Natural killer cell treated with Interleukin-12 subunit alpha and Interleukin-12 subunit beta and Interleukin-15 and Interleukin-18, amount 100 ng/mL, for 72 hours (primary cell): ENCODE data around the gene ANO4. TPM values are rescaled to one million over a fixed set of nuclear protein-coding genes. Genes with fewer than 3 reads are reported as not detected.

Experiments
- ATAC-seq, 2 donors: fragments of 150-1000 bp; cut with Tn5 transposase in 1 of 2; sonication (Bioruptor Pico), chemical (Tn5 transposase) in 1 of 2; 2 replicates each; pipeline ENCODE4 v1.10.0; 2021
- DNase-seq: peaks from one replicate; pipeline ENCODE4 v3.0.0; 2022; ENCODE audit warnings: low spot score
- H3K27ac Mint-ChIP-seq, 2 donors: 1 replicate in 1 of 2; 2 replicates in 1 of 2; pipeline ENCODE4 v1.8.0; 2022; ENCODE audit warnings: mixed read lengths in 2 of 2, mild to moderate bottlenecking in 1 of 2, moderate library complexity in 1 of 2
- H3K27me3 Mint-ChIP-seq, 2 donors: 1 replicate in 1 of 2; 2 replicates in 1 of 2; pipeline ENCODE4 v1.8.0; 2022; ENCODE audit warnings: mixed read lengths in 2 of 2
- H3K36me3 Mint-ChIP-seq: one replicate; pipeline ENCODE4 v1.8.0; 2022; ENCODE audit warnings: mixed read lengths
- H3K4me1 Mint-ChIP-seq, 2 donors: 1 replicate in 1 of 2; 2 replicates in 1 of 2; pipeline ENCODE4 v1.8.0; 2022; ENCODE audit warnings: low read depth in 2 of 2, mixed read lengths in 2 of 2, mild to moderate bottlenecking in 1 of 2
- H3K4me3 Mint-ChIP-seq: one replicate; pipeline ENCODE4 v1.8.0; 2022; ENCODE audit warnings: mixed read lengths
- H3K9me3 Mint-ChIP-seq: 2 replicates; pipeline ENCODE4 v1.8.0; 2022; ENCODE audit warnings: mixed read lengths
- total RNA-seq, 2 donors: library from RNA; stranded (reverse); gene quantifications; one replicate each; pipeline ENCODE4 v1.2.3, GENCODE V29; 2022

Gene ANO4
- total RNA-seq: not detected

GRCh38 chr12:100794441-100795173, at the start of gene ANO4:
ANO4 (plus strand) TSS chr12:100794776; CDS start chr12:100901786, 107,010 bp downstream.
- peaks cover 5 to 18% of the 10 kb centered on the region in 2 donors for H3K27me3 Mint-ChIP-seq
- no peaks in the 10 kb centered on the region for H3K36me3 Mint-ChIP-seq
- ATAC-seq: peak in 1 of 2 donors; percentile 40
- no peak within 1 kb of the TSS for H3K4me3 Mint-ChIP-seq
- no peak for DNase-seq
- no peaks in the 10 kb centered on the region for H3K4me1 Mint-ChIP-seq
- H3K27ac Mint-ChIP-seq: no peak within 1 kb of the TSS
- no peaks in the 10 kb centered on the region for H3K9me3 Mint-ChIP-seq

GRCh38 chr12:100745378-100746071, 49.1 kb upstream of the ANO4 start:
- ATAC-seq (no peak), DNase-seq (no peak)
- Mint-ChIP-seq H3K4me1 (no peaks in the 10 kb centered on the region), H3K4me3 (no peak overlapping the region), H3K9me3 (no peaks in the 10 kb centered on the region), H3K27ac (no peak overlapping the region), H3K36me3 (no peaks in the 10 kb centered on the region), H3K27me3 (no peaks in the 10 kb centered on the region)

DNA sequence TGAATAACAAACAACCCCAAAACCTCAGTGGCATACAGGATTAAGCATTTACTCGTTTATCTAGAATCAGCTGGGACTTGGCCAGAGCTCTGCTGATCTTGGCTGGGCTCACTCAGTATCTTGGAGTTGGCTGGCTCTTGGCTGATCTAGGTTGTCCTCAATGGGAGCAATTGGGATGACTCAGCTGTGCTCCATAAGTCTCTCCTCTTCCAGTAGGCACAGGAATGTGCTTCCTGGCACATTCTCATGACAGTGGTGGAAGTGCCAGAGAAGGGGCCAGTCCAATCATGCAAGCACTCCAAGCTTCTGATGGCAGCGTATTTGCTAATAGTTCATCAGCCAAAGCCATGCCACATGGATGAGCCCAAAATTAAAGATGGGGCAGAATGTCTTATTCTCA, 41.7 kb upstream of the ANO4 start:
- ATAC-seq: no peak
- Mint-ChIP-seq H3K27ac (no peak overlapping the region), H3K27me3 (peaks cover 0 to 8% of the 10 kb centered on the region in 2 donors), H3K36me3 (no peaks in the 10 kb centered on the region), H3K4me3 (no peak overlapping the region), H3K4me1 (no peaks in the 10 kb centered on the region), H3K9me3 (peaks cover 3% of the 10 kb centered on the region)
- no peak for DNase-seq

- Mint-ChIP-seq H3K4me1 (no peaks in the 10 kb centered on the region), H3K36me3 (no peaks in the 10 kb centered on the region), H3K9me3 (peaks cover 3% of the 10 kb centered on the region), H3K4me3 (no peak overlapping the region), H3K27ac (no peak overlapping the region), H3K27me3 (peaks cover 0 to 8% of the 10 kb centered on the region in 2 donors)
- ATAC-seq: no peak
- no peak for DNase-seq
Observed at GRCh38 chr12:100753837-100754236, 40.7 kb upstream of the ANO4 start.

DNA sequence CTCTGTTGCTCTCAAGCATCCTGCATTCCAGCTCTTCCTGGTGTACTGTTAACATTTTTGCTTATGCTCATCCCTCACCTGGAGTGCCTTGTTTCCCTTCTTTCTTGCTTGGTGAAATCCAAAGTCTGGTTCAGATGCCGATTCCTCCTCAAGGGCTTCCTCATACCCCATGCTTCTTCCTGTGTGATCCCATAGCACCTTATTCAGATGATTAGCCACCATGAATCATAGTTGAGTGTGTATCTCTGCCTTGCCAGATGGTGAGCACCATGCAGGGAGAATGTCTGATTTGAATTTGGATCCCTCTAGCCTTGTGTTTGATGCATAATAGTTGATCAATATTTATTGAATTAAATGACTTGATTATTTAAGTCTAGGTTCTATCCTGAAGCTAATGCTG, 39.4 kb upstream of the ANO4 start:
- ATAC-seq (no peak), DNase-seq (no peak)
- Mint-ChIP-seq H3K27me3 (peaks cover 0 to 8% of the 10 kb centered on the region in 2 donors), H3K27ac (no peak overlapping the region), H3K9me3 (peaks cover 3% of the 10 kb centered on the region), H3K4me1 (no peaks in the 10 kb centered on the region), H3K36me3 (no peaks in the 10 kb centered on the region), H3K4me3 (no peak overlapping the region)

- peaks cover 0 to 8% of the 10 kb centered on the region in 2 donors for H3K27me3 Mint-ChIP-seq
- H3K4me1 Mint-ChIP-seq: no peaks in the 10 kb centered on the region
- H3K27ac Mint-ChIP-seq: no peak overlapping the region
- ATAC-seq: no peak
- no peak for DNase-seq
- no peak overlapping the region for H3K4me3 Mint-ChIP-seq
- peaks cover 3% of the 10 kb centered on the region for H3K9me3 Mint-ChIP-seq
- no peaks in the 10 kb centered on the region for H3K36me3 Mint-ChIP-seq
Observed at GRCh38 chr12:100758083-100758482, 36.5 kb upstream of the ANO4 start.

DNA sequence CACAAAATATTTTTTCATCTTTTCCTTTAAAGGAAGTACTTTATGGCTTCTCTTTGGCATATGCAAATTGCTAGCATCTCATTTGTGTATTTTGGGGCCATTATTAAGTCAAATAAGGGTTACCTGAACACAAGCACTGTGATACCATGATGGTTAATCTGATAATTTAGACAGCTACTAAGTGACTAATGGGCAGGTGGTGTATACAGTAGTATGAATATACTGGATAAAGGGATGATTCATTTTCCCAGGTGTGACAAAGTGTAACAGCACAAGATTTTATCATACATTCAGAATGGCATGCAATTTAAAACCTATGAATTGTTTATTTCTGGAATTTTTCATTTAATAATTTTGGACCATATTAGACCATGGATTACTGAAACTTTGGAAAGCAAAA, 27.2 kb upstream of the ANO4 start:
- Mint-ChIP-seq H3K4me3 (no peak overlapping the region), H3K4me1 (no peaks in the 10 kb centered on the region), H3K27ac (no peak overlapping the region), H3K27me3 (peaks cover 0 to 3% of the 10 kb centered on the region in 2 donors), H3K9me3 (no peaks in the 10 kb centered on the region), H3K36me3 (no peaks in the 10 kb centered on the region)
- ATAC-seq (no peak), DNase-seq (no peak)

DNA sequence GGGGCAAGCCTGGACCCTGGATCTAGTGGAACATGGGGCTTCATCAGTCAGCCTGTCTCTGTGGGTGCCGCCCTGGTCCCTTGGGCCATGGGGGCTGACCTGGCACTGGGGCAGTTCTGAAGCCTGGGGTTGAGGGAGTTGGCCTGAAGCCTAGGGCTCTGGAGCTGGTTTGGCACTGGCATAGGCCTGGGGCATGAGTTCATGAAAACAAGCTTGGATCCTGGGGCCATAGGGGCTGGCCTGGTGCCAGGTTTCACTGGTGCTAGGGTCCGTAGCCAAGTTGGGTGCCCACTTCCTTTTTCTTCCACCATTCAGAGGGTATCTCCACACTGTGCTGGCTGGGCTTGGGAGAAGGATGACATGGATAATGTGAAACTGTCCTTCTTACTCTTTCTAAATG, 26.6 kb upstream of the ANO4 start:
- Mint-ChIP-seq H3K27me3 (peaks cover 0 to 3% of the 10 kb centered on the region in 2 donors), H3K4me1 (no peaks in the 10 kb centered on the region), H3K4me3 (no peak overlapping the region), H3K36me3 (no peaks in the 10 kb centered on the region), H3K27ac (no peak overlapping the region), H3K9me3 (no peaks in the 10 kb centered on the region)
- DNase-seq: no peak
- peak in 1 of 2 donors; percentile 36 for ATAC-seq

GRCh38 chr12:100778967-100779590, 15.5 kb upstream of the ANO4 start:
- H3K9me3 Mint-ChIP-seq: peaks cover 3% of the 10 kb centered on the region
- no peaks in the 10 kb centered on the region for H3K27me3 Mint-ChIP-seq
- no peak overlapping the region for H3K27ac Mint-ChIP-seq
- H3K4me1 Mint-ChIP-seq: no peaks in the 10 kb centered on the region
- DNase-seq: no peak
- no peak for ATAC-seq
- H3K36me3 Mint-ChIP-seq: no peaks in the 10 kb centered on the region
- no peak overlapping the region for H3K4me3 Mint-ChIP-seq

DNA sequence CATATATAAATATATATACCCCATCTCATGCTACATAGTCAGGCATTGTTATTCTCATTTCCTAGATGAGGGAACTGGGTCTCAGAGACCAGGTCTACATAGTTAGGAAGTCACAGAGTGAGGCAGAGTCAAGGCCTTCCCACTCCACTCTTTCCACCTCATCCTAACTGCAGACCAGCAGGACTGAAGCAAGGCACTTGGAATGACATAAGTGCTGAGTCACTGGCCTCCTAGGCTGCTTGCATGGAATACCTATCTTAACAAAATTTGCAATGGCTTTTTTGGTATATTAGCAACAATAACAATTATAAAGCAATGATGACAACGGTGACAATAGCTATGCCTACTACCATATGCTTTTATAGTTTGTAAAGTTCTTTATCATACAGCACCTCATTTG, 5.4 kb upstream of the ANO4 start:
- ATAC-seq (no peak), DNase-seq (no peak)
- H3K4me3 Mint-ChIP-seq: no peak overlapping the region
- H3K27me3 Mint-ChIP-seq: no peaks in the 10 kb centered on the region
- no peaks in the 10 kb centered on the region for H3K4me1 Mint-ChIP-seq
- peaks cover 11% of the 10 kb centered on the region for H3K9me3 Mint-ChIP-seq
- H3K27ac Mint-ChIP-seq: no peak overlapping the region
- H3K36me3 Mint-ChIP-seq: no peaks in the 10 kb centered on the region

- H3K36me3 Mint-ChIP-seq: no peaks in the 10 kb centered on the region
Observed at GRCh38 chr12:100789975-100790374, 4.6 kb upstream of the ANO4 start.

DNA sequence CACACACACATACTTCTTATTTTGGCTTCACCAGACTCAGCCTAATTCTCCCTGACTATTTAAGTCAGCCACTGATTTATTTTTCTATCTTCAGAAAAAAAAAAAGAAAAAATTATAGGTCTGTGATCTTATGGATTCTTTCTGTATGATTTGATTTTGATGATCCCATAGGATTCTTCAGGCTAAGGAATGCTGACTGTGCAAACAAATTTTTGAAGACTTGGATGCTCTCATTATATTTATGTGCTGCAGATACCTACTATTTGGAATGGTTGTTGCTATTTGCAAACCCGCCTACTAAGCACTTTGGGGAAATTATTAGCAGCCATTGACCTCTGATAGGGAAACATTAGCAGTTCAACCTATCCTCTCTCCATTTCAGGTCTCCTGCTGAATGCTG, 4.0 kb upstream of the ANO4 start:
- ATAC-seq: no peak
- Mint-ChIP-seq H3K27ac (no peak overlapping the region), H3K36me3 (no peaks in the 10 kb centered on the region), H3K9me3 (peaks cover 11% of the 10 kb centered on the region), H3K4me1 (no peaks in the 10 kb centered on the region), H3K27me3 (peaks cover 5 to 10% of the 10 kb centered on the region in 2 donors), H3K4me3 (no peak overlapping the region)
- no peak for DNase-seq

More at GRCh38 chr12:100789975-100790374, 4.6 kb upstream of the ANO4 start:
- Mint-ChIP-seq H3K4me1 (no peaks in the 10 kb centered on the region), H3K27me3 (peaks cover 2 to 5% of the 10 kb centered on the region in 2 donors), H3K4me3 (no peak overlapping the region), H3K9me3 (peaks cover 11% of the 10 kb centered on the region), H3K27ac (no peak overlapping the region)
- no peak for DNase-seq
- ATAC-seq: no peak

- H3K4me3 Mint-ChIP-seq: no peak overlapping the region
- H3K36me3 Mint-ChIP-seq: no peaks in the 10 kb centered on the region
- H3K9me3 Mint-ChIP-seq: peaks cover 3% of the 10 kb centered on the region
- H3K4me1 Mint-ChIP-seq: no peaks in the 10 kb centered on the region
- no peak overlapping the region for H3K27ac Mint-ChIP-seq
- H3K27me3 Mint-ChIP-seq: peaks cover 5 to 18% of the 10 kb centered on the region in 2 donors
- ATAC-seq (no peak), DNase-seq (no peak)
Observed at GRCh38 chr12:100793182-100793581, 1.4 kb upstream of the ANO4 start.

DNA sequence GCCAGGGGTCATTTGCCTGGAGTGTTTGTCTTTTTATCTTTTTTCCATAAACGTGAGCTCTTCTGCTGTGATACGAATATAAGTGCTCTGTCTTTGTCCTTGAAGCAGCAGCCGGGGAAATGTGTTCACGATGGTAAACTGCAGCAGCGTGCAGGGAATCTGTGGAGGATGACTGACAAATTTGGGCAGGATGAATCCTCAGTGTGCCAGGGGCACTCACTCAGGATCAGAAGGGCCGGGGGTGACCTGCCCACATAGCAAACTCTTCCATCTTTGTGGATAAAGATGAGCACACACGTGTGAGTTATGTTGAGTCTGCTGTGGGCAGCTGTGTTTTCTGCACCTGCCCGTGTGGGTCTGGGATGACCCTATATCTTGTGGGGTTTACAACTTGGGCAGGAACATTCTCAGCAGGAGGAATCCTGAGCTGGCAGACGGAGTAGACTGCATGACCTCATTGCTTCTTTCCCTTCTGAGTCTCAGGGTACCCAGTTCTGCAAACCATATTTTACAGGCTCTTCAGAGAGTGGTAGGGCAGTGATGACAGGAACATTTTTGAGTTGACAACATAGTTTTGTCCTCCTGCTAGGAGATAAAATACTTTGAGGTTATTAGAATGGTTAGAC, 711 bp downstream of the ANO4 start:
- DNase-seq (no peak), ATAC-seq (no peak)
- Mint-ChIP-seq H3K36me3 (no peaks in the 10 kb centered on the region), H3K4me3 (no peak overlapping the region), H3K4me1 (no peaks in the 10 kb centered on the region), H3K27ac (no peak overlapping the region), H3K27me3 (peaks cover 5 to 18% of the 10 kb centered on the region in 2 donors), H3K9me3 (no peaks in the 10 kb centered on the region)
